Peyer's patch (tissue), 4 donors: ENCODE measurements around the gene MC5R.

ENCODE experiments used
- CTCF ChIP-seq, 6 experiments: fragments of 450-650 bp in 4 of 6; fragments of 200-600 bp in 2 of 6; sonication (generic) in 1 of 6; IDR thresholded peaks; one replicate each; pipeline ENCODE4 v1.5.1; 2017 to 2019; ENCODE audit warnings: antibody characterized with exemption in 6 of 6, mild to moderate bottlenecking in 3 of 6, moderate library complexity in 1 of 6
- POLR2A ChIP-seq, 2 donors: fragments of 450-650 bp; IDR thresholded peaks; one replicate each; pipeline ENCODE4 v1.5.1; 2017; ENCODE audit warnings: antibody characterized with exemption in 2 of 2, mild to moderate bottlenecking in 2 of 2, moderate library complexity in 2 of 2

- TF ChIP-seq CTCF (IDR thresholded peaks at IDR 0.05) (no peak), POLR2A (IDR thresholded peaks at IDR 0.05) (no peak)
Observed at GRCh38 chr18:13836559-13836958, 12.6 kb downstream of the MC5R start.
